NB4 (cell line): ENCODE data around the gene AK8.

ENCODE experiments used
- DNase-seq: peaks from one replicate; pipeline ENCODE4 v3.0.0; 2010; ENCODE audit warnings: low read depth
- H3K4me3 ChIP-seq: one replicate; pipeline ENCODE4 v1.5.1; 2011; ENCODE audit warnings: mild to moderate bottlenecking, low read depth, low read length, moderate library complexity
- CTCF ChIP-seq: IDR thresholded peaks from one replicate; pipeline ENCODE4 v1.5.1; 2012; ENCODE audit warnings: low read depth, low read length
- MAX ChIP-seq: IDR thresholded peaks from 2 replicates; pipeline ENCODE4 v1.6.1; 2011; ENCODE audit warnings: low read depth, low read length
- MYC ChIP-seq: IDR thresholded peaks from 2 replicates; pipeline ENCODE4 v1.6.1; 2011; ENCODE audit warnings: low read depth, low read length
- POLR2A ChIP-seq: IDR thresholded peaks from 2 replicates; pipeline ENCODE4 v1.6.1; 2011; ENCODE audit warnings: mild to moderate bottlenecking; ENCODE audit not compliant: insufficient read length; ENCODE audit errors: extremely low read depth

Gene AK8

GRCh38 chr9:132824151-132824550, 53.9 kb downstream of the AK8 start:
- no peak overlapping the region for H3K4me3 ChIP-seq
- DNase-seq: no peak
- TF ChIP-seq MAX: no peak
- TF ChIP-seq MYC: no peak
- TF ChIP-seq CTCF: no peak
- TF ChIP-seq POLR2A: no peak

GRCh38 chr9:132823370-132824145, 54.5 kb downstream of the AK8 start:
- no peak overlapping the region for H3K4me3 ChIP-seq
- no peak for TF ChIP-seq CTCF
- TF ChIP-seq POLR2A: no peak
- no peak for TF ChIP-seq MYC
- TF ChIP-seq MAX: no peak
- no peak for DNase-seq

- no peak for DNase-seq
- TF ChIP-seq CTCF (no peak), MAX (no peak), MYC (no peak), POLR2A (no peak)
These were observed 57.7 kb downstream of the AK8 start for GRCh38 chr9:132820169-132820944.

GRCh38 chr9:132818588-132818987, 59.5 kb downstream of the AK8 start:
- DNase-seq: no peak
- TF ChIP-seq POLR2A (no peak), MAX (no peak), MYC (no peak), CTCF (no peak)
- H3K4me3 ChIP-seq: no peak overlapping the region

More at GRCh38 chr9:132820169-132820944, 57.7 kb downstream of the AK8 start:
- no peak overlapping the region for H3K4me3 ChIP-seq

GRCh38 chr9:132814937-132815336, 63.1 kb downstream of the AK8 start:
- no peak for TF ChIP-seq MYC
- TF ChIP-seq POLR2A: no peak
- no peak for TF ChIP-seq CTCF
- no peak for TF ChIP-seq MAX

More at GRCh38 chr9:132814937-132815336, 63.1 kb downstream of the AK8 start:
- H3K4me3 ChIP-seq: no peak overlapping the region
- no peak for DNase-seq
